Suppressor macrophage treated with lipopolysaccharide for 4 hours (primary cell): ENCODE data around the gene CD79A.
"Not testable (repeated sequence)": the region's sequence is repeated elsewhere in the genome, so short reads cannot be mapped to it uniquely, and the experiment has no call there.

ENCODE experiments used
- DNase-seq: peaks from one replicate; pipeline ENCODE4 v3.0.0-alpha.2; 2020

The CD79A gene

DNA sequence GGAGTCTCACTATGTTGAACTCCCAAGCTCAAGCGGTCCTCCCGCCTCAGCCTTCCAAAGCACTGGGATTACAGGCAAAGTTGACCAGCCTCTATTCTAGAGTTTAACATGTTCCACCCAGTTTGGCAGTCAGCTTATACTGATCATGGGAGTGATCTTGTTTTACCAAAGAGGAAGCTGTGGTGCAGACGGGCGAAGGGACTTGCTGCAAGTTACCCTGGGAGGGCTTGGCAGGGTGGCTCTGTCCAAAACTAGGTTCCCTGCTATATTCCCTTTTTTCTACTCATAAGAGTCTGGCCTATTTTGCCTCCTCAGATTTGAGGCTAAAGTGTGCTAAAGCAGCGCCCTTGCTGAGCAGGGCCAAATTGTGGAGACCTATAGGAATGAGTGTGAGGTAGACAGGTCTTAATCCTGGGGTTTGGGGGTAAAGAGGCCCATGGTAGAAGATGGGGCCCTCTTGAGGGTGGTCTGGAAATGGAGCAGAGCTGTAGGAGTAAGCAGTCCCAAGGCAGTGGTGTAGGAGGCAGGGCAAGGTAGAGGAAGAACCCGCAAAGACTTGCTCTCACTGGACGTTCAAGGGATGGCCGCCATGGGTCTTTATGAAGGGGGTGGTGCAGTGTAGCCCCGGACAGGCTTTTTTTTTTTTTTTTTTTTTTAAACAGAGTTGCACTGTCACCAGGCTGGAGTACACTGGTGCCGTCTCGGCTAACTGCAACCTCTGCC is 13.7 kb upstream of the CD79A start:
- peak; percentile 23 for DNase-seq

DNA sequence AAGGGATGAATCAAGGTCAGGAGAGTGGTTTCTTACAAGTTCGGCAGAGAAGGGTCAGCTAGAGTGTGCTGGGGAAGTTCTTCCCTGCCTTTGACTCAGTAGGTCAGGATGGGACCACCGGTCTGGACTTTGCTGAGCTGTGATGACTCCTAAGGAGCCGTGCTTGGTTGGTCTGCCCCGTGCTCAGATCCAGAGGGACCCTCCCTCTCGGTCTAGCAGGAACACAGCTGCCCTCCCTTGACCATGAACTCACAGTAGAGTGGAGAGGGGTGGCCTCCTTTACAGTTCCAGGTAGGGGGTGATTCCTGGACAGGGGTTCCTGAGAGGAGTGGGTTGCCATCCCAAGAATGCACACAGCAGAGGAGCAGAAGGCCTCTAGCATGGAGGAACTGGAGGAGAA is 12.7 kb upstream of the CD79A start:
- DNase-seq = no peak

DNA sequence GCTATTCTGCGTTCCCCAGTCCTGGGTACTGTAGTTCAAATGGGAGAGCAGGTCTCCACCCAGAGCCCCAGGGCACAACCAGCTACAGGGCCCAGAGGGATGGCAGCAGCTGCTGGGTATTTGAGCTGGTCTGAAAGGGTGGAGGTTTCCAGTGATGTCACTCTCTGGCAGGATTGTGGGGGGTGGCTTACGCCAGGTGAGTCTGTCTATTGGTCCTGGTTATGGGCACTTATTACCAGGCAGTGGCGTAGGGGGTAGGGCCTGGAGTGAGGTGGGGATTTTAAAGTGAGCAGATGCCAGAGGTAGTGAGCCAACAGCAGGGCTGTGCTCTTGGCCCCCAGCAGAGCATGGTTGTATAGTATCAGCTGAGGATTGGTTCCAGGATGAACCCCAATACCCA is 10.8 kb upstream of the CD79A start:
- no peak for DNase-seq

DNA sequence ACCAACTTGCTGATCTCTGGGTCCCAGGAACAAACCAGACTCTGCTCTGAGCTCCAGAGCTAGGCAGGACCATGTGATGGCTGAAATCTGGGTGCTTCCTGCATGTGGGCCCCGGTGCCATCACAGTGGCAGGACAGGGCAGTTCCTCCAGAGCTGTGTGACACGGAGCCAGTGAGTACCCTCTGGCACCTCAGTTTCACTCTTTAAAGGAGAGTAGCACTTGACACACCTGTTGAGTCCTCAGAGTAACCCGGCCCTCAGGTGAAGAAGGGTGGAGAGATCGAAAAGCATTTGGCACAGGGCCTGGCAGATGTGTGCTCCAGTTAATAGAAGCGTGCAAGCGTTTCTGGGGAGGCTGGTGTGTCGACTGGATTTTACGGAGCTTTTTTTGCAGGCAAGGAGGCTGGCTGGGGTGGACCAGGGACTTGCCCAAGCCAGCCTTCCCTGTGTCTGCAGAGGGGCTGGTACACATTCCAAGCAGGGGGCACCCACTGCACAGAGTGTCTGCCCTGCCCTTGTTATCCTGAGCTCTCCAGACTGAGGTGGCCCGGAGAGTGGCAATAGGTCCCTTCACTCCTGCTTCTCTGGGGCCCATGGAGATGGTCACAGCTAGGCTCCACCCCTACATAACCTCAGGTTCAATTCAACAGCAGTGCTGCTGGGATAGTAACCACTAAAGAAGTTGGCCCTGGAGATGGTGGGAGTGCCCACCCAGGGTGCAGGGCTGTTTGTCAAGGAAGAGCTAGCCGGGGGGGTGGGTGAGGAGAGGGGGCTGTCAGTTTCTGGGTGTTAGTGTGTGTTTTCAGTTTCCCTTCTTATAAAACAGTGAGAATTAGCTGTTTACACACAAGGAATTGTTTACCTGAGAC is 8.7 kb upstream of the CD79A start:
- no peak for DNase-seq

DNA sequence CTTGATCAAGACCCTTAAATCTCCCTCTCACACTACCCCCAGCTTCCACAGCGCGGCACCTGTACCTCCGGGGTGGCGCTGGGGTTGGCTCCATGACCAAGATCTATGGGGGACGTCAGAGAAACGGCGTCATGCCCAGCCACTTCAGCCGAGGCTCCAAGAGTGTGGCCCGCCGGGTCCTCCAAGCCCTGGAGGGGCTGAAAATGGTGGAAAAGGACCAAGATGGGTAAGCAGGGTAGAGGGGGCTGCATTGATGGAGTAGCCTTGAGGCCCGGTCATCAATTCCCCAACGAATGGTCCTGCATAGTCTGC is 8.1 kb upstream of the CD79A start:
- DNase-seq = no peak

DNA sequence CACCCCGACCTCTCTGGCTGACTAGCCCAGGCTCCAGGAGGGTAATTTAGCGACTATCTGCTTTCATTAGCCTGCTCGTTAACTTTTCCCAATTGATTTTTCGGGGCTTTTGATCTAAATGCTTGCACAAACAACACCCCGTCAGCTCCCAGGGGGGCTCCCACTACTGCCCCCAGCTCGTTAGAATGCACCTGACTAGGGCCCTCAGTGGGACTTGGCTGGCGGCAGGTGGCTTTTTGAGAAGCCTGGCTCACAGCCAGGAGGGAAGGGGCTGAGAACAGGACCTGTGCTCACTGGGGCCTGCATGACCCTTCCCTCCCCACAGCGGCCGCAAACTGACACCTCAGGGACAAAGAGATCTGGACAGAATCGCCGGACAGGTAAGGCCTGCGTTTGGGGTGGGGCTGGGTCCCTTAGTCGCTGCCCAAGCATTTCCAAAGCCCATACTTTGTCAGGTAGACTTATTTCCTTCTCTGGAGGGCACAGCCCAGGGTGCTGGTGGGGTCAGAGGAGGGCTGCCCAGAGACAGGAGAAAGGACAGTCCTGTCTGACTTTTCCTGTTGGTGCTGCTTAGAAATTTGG is 7.6 kb upstream of the CD79A start:
- DNase-seq = no peak

DNA sequence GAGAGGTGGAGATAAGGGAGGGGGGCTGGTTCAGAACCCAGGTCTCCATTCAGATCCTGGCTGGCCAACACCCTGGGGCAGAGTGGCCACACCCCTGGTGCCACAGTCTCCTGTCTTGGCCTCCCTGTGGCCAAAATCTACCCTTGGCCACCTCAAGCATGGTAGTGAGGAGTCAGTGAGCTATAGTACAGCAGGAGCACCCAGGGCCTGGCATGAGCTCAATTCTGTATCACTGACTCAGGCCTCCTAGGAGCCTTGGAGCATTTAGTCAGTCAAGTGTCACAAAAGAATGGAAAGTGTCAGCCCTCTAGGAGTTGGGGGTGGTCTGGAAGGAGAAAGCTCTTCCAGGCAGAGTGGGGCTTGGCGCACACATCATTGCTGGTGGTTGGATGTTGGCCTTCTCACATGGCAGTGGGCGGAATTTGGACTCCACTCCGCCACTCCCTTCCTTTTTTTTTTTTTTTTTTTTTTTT is 6.6 kb upstream of the CD79A start:
- peak; percentile 23 for DNase-seq

DNA sequence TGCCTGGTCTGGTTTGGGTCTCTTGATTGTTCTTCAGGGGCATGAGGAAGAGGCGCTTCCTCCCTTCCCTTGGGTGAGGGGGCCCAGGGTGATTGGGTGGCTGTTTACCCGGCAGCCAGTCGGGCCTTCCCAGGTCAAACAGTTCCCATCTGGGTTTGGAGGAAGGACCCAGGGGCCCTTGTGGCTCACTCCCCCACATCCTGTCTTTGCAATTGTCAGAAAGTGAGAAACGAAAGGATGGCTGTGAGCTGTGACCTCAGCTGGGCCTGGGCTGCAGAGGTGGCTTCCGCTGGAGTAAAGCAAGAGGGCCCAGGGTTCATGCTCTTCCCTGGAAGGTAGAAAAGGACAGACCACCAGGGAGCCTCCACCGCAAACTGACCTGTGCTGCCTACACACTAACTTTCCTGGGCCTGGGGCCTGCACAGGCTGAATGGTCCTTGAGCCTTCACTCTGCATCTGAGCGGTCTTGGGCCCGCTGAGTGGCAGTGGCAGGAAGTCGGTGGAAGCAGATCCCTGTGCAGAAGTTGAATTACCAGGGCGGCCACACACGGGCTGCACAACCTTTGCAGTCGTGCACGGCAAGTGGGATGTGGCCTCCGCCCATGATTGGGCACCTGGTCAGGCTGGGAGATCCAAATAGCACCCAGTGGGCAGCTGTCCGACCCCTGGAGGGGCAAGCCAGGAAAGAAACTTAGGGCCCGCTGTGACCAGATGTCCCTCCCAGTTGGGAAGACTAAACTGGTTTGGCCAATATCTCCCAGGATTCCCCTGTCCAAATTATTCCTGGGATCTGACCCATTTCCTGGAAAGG is 5.3 kb upstream of the CD79A start:
- DNase-seq = peak; percentile 72

DNA sequence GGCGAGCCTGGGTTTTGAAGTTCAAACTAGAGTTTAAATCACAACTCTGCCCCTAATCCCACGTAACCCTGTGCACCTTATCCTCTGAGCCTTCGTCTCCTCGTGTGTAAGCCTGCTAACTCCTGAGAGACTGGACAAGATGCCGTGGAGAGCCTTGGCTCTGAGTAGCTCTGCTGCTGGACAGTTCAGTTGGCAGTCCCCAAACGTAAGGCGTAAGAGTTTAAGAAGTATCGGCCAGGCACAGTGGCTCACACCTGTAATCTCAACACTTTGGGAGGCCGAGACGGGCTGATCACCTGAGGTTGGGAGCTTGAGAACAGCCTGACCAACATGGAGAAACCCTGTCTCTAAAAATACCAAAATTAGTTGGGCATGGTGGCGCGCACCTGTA is 4.7 kb upstream of the CD79A start:
- DNase-seq = no peak

DNA sequence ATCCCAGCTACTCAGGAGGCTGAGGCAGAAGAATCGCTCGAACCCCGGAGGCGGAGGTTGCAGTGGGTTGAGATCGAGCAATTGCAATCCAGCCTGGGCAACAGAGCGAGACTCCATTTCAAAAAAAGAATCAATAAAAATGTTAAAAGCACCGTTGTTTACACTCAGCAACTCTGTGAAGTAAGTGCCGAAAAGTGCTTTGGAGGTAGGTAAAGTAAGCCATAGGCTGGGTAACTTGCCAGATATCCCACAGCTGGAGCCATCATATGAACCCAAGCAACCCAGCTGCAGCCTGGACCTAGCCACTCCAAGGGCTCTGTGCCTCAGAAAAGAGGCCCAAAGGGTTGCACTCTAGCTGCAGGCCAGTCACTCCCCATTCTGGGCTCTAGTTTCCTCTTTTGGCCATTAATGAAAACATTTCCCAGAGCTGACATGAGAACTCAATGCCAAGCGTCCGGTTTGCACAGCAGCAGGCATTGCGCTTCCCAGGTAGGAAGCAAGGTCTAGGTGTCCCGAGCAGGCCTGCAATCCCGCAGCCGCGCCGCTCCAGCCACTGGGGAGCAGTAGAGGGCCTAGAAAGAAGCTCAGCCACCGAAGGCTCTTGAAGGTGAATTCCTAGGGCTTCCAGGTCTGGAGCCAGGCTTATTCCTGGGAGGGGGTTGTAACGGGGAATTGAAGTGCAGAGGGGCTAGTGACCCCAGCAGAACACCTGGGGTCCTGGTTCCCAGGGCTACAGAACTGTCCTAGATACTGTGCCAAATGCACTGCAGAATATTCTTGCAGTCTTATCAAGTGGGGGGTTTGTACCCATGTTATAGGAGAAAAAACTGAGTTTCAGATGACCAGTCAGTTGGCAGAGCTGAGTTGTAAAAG is 4.1 kb upstream of the CD79A start:
- DNase-seq = peak; percentile 55

DNA sequence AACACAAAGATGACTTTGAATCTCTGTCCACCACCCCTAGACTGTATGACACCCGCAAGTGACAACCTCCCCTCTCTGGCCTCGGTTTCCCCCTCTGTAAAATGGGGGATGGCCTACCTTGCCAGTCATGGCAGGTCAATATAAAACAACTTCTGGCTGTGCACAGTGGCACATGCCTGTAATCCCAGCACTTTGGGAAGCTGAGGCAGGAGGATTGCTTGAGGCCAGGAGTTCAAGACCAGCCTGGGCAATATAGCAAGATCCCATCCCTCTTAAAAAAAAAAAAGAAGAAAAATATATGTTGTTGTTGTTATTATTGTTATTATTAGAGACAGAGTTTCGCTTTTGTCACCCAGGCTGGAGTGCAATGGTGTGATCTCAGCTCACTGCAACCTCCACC is 1.1 kb upstream of the CD79A start:
- DNase-seq = not testable (repeated sequence)

DNA sequence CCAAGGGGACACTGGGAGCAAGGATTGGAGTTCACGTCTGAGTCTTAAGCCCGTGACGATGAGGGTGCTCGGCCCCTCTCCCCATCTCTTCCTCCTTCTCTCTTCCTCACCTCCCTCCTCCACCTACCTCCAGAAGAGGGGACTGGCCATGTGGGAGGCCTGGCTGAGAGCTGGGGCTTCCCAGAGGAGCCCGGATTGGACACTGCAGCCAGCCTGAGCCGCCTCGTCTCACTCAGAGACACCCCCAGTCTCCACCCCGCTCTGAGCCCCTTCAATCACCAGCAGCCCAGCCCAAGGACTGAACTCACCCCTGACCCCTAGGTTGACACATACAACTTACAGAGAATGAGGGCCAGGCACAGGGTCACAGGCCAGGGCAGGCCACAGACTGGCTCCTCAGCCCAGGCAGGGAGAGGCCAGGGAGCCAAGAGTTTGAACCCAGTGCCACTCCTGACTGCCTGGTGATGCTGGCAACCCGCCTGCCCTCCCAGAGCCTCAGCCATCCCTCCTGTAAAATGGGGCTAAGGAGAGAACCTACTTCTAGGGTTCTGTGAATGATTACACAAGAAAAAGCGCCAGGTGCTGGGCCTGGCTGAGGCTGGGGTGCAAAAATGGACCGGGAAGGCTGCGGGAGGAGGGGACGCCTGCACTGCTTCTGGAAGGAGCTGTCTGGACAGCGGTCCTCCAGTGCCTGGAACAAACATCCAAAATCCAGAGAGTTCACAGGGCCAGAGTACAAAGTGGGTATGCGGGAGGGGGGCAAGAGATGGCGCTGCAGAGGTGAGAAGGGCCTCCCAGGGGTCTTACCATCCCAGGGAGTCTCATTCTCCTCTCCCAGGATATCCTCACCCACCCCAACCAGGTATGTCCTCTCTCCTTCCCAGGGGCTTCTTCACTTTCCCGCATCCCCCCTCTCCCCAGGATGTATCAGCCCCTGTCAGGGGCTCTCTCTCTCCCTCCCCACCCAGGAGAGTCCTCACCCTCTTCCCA is 1.1 kb downstream of the CD79A start:
- DNase-seq = peak; percentile 34

DNA sequence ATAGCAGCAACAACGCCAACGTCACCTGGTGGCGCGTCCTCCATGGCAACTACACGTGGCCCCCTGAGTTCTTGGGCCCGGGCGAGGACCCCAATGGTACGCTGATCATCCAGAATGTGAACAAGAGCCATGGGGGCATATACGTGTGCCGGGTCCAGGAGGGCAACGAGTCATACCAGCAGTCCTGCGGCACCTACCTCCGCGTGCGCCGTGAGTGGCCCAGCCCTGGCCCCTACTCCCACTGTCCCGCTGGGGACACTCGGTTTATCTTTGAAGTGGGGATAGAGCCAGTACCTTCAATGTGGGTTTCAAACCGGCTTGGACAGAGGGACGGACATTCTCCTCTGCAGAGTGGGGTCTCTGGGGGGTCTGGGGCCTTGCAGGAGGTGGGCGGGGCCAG is 2.0 kb downstream of the CD79A start:
- DNase-seq = no peak

DNA sequence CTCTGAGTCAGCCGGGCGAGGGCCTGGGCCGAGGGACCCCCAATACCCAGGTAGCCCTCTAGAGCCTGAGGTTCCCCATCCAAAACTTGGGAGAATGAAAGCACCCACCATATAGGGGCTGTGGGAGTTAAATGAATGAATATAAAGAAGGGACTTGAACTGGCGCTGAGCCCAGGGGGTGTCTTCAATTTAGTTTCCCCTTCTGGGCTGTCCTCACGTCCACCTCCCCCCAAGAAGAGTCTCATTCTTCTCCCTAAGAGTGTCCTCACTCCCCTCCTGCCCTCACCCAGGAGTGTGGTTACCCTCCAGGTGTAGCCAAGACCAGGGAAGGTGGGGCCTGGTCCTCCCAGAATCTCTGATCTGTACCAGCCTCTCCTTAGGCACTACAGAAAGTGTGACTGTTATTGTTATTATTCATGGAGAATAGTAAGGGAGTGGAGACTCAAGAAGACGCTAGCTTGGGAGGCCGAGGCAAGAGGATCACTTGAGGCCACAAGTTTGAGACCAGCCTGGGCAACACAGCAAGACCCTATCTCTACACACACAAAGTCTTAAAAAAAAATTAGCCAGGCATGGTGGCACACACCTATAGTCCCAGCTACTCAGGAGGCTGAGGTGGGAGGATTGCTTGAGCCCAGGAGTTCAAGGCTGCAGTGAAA is 2.7 kb downstream of the CD79A start:
- no peak for DNase-seq

DNA sequence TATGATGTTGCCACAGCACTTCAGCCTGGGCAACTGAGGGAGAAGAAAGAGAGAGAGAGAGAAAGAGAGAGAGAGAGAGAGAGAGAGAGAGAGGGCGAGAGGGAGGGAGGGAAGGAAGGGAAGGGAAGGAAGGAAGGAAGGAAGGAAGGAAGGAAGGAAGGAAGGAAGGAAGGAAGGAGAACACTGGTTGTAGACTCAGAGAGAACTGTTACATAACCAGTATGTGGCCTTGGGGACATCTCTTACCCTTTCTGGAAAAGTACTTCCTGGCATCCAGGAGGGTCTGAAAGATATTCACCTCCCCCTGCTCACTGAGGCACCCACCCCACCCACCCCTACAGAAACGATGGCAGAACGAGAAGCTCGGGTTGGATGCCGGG is 3.2 kb downstream of the CD79A start:
- no peak for DNase-seq

DNA sequence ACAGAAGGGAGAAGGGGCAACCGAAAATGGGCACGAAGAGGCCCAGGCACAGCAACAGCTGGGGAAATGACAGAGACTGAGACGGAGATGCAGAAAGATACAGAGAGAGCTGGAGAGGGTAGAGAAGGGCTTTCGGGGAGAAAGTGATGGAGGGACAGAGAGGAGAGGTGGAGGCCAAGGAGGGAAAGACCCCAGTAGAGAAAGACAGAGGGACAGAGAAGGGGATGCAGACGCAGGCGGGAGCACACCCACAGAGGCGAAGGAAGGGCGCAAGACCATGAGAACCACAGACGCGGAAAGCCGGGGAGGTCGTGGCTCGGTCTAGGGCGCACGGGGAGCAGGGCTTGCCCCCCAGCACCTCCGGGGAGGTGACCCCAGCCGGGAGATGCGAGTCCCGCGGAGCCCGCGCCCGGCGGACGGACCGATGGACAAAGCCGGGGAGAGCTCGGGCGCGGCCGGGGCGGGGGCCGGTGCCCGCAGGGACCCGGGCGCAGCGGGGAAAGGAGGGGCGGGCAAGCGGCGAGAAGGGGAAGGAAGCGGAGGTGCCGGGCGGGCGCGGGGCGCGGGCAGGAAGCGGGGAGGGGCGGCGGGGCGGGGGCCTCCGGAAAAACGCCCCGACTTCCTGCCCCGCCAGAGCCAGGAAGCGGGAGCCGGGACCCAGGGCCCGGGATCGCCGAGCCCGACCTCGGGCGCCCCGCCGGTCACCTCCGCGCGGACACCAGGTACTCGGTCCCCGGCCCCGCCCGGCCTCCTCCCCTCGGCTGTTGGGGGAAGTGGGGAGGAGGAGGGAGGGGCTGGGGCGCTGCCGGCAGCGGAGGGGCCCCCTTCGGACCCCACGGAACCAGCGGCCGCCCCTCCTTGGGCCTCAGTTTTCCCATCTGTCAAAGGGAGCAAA is 5.7 kb downstream of the CD79A start, which contains the start of gene ARHGEF1:
ARHGEF1 (plus strand) TSS at position 617 of the 895 bp plus-strand sequence. CDS start 4,899 bp downstream, outside the sequence.
- DNase-seq = peak; percentile 52

DNA sequence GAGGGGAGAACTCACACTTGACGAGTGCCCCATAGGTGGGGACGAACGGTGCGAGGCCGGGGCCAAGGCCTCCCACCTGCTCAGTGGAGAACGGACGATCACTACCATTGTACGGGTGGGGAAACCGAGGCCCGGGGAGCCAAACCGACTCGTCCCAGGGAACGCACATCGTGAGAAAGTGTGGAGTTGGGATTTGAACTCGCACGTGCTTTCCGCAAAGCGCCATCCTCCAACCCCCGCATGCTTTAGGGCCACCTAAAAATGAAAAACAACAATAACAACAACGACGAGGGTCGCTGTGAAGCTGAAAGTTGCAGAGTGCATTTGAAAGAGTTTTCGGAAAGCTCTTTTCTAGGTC is 6.4 kb downstream of the CD79A start:
- no peak for DNase-seq

DNA sequence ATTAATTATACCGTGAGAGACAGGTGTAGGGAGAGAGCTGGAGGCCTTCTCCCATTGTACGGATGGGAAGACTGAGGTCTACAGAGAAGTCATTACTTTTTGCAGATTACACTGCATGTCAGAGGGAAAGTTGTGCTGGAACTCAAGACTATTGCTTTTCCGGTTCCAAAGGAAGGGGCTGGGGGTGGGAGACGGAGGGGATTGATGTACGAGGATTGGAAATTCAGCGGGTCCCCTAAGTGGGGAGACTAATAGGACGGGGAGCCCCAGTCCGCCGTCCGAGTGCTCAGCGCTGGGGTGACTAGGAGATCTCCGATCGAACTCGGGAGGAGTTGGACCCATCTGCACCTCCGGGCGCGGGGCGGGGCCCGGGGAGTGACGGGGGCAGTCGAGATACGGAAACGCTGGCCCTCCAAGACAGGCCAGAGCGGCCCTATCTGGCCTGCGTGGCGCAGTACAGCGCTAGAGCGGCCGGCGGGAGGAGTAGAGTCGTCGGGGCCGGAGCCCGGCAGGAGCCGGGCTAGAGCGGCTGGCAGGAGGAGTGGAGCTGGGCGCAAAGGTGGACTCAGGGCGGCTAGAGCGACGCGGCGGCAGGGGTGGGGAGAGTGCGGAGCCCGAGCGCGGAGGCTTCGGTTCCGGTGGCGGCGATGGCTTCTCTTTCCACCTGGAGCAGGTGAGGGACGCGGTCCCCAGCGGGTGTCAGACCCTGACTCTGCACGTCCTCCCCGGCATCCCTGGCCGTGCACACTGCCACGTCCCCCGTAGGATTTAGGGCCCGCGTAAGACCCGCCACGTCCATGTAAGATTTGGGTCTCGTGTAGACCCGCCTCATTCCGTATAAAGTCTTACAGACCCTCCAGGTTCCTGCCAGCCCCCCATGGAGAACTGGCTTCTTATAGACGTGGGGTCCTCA is 7.0 kb downstream of the CD79A start:
- peak; percentile 98 for DNase-seq
